GM12801 (cell line): ENCODE data around the gene SLC4A9.

Source experiments
- TF ChIP-seq, protein P1 (sequence below): IDR thresholded peaks from one replicate; pipeline ENCODE4 v1.5.1; 2011; ENCODE audit warnings: control low read depth; ENCODE audit not compliant: insufficient read length; ENCODE audit errors: extremely low read depth

Gene SLC4A9, protein sequence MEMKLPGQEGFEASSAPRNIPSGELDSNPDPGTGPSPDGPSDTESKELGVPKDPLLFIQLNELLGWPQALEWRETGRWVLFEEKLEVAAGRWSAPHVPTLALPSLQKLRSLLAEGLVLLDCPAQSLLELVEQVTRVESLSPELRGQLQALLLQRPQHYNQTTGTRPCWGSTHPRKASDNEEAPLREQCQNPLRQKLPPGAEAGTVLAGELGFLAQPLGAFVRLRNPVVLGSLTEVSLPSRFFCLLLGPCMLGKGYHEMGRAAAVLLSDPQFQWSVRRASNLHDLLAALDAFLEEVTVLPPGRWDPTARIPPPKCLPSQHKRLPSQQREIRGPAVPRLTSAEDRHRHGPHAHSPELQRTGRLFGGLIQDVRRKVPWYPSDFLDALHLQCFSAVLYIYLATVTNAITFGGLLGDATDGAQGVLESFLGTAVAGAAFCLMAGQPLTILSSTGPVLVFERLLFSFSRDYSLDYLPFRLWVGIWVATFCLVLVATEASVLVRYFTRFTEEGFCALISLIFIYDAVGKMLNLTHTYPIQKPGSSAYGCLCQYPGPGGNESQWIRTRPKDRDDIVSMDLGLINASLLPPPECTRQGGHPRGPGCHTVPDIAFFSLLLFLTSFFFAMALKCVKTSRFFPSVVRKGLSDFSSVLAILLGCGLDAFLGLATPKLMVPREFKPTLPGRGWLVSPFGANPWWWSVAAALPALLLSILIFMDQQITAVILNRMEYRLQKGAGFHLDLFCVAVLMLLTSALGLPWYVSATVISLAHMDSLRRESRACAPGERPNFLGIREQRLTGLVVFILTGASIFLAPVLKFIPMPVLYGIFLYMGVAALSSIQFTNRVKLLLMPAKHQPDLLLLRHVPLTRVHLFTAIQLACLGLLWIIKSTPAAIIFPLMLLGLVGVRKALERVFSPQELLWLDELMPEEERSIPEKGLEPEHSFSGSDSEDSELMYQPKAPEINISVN

DNA sequence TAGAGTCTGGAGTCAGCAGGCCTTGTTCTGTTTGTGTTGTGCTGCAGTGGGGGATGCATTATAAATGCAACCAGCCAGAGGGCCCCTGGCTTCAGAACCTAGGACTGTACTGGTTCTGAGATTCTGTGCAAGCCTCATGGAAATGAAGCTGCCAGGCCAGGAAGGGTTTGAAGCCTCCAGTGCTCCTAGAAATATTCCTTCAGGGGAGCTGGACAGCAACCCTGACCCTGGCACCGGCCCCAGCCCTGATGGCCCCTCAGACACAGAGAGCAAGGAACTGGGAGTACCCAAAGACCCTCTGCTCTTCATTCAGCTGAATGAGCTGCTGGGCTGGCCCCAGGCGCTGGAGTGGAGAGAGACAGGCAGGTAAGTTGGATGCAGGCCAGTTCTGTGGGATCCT, at the start of gene SLC4A9:
Gene SLC4A9 (plus strand): TSS at position 94 of the 400 bp plus-strand sequence. CDS start 43 bp downstream, at position 137.
- TF ChIP-seq, protein P1, sequence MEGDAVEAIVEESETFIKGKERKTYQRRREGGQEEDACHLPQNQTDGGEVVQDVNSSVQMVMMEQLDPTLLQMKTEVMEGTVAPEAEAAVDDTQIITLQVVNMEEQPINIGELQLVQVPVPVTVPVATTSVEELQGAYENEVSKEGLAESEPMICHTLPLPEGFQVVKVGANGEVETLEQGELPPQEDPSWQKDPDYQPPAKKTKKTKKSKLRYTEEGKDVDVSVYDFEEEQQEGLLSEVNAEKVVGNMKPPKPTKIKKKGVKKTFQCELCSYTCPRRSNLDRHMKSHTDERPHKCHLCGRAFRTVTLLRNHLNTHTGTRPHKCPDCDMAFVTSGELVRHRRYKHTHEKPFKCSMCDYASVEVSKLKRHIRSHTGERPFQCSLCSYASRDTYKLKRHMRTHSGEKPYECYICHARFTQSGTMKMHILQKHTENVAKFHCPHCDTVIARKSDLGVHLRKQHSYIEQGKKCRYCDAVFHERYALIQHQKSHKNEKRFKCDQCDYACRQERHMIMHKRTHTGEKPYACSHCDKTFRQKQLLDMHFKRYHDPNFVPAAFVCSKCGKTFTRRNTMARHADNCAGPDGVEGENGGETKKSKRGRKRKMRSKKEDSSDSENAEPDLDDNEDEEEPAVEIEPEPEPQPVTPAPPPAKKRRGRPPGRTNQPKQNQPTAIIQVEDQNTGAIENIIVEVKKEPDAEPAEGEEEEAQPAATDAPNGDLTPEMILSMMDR = no peak

DNA sequence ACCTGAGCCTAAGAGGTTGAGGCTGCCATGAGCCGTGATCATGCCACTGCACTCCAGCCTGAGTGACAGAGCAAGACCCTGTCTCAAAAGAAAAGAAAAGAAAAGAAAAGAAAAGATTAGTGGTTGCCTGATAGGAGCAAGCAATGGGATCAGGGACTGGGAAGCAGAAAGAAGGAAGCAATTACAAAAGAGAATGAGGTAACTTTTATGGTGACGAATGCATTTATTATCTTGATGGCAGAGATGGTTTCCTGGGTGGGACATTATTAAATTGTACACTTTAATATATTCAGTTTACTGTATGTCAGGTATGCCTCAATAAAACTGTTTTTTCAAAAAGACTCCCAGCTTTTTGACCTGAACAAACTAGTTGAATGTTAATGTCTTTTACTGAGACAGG, 49.6 kb upstream of the SLC4A9 start:
- TF ChIP-seq, protein P1 = no peak

DNA sequence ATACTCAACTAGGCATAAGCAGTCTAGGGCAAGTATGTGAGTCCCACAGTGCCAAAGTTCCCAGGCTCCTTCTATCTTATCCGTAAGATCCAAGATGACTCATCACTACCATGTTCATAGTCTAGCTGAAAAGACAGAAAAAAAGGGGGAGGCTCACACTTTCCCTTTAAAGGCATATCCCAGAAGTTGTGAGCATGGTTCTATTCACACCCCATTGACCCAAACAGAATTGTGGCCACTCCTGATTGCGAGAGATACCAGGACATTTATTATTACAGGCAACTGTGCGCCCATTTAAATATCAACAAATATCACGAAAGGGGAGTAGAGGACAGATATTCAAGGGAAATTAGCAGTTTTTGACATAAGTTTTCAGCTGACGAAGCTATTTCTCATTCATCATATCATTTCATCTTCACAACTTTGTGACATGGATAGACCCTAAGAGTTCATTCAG, 49.0 kb upstream of the SLC4A9 start:
- TF ChIP-seq, protein P1 = no peak

DNA sequence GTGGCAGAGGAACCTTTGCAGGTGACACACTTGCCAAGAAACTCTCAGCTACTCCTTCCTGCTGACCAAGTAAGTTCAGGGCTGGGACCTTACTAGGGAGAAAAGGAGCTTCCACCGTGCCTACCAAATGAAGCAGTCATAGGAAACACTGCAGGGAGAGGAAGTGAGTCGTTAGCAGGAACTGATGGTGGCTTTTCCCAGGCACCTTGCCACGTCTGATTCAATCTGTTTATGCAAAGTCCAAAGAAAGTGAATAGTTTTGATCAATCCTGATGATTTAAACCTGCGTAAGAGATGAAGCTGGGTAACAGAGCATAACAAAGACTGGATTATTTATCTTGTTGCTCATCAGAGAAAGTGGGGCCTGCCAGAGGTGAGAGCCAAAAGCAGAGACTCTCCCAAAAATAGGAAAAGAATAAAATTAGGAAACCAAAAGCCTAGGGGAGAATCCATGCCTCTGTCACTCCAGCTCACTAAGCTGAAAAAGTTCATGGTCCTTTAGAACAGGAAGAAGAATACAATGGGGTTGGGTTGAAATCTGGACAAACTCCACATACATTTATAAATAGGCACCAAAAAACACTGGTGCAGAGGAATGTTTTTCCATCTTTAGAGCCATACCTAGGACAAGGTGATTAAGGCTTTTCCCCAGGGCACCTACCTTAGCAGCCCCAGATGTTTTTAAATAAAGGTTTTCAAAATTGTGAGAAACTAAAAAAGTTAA, 47.8 kb upstream of the SLC4A9 start:
- TF ChIP-seq, protein P1 = no peak

DNA sequence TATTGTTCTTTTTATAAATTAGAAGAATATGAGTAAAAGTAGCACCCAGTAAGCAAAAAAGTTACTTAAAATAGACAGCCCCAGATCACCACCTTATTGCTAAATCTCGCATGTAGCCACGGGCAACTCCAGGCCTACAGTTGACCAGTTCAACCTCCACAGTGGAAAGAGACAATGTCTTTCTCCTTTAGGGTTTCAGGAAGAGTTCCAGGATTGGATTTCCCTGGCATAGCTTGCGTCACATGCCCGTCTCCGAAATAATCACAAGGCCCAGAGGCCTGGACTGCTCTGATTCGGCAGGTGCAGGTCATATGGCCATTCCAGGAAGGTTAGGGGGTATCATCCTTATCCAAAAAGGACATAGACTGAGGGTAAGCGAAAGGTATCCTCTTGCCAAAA, 47.2 kb upstream of the SLC4A9 start:
- TF ChIP-seq, protein P1 = no peak

DNA sequence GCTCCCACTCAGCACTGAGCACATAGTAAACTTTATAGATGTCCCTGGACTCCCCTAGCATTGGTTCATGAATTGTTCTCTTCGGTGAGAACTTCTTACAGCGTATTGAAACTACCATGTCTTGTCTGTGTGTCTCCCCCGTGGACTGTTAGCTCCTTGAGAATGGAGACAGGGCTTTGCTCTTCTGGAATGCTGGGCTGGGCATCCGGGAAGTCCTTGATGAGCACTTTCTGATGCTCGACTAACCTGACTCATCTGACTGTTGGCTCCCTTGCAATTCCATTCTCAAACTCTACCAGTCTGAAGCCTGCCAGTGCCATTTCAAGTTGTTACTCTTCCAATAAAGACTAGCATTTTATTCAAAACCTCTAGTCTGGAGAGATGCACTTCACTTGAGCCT, 42.1 kb upstream of the SLC4A9 start:
- TF ChIP-seq, protein P1 = no peak
